Measurements from ENCODE around the gene RMND5B.

DNA sequence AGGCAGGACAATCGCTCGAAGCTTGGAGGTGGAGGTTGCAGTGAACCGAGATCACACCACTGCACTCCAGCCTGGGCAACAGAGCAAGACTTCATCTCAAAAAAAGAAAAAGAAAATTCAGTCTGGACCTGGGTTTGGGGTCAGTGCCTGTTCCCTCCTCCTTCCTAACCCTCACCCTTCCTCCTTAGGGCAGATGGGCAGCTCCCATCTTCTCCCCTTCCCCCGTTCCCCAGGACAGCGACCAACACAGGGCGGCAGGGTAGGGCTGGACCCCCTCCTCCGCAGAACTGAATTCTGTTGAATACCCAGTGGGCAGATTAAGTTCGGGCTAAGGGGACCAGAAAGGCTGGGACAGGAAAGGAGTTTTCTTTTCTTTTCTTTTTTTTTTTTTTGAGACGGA lies 1.5 kb upstream of the RMND5B start:
- TF ChIP-seq, protein P1, sequence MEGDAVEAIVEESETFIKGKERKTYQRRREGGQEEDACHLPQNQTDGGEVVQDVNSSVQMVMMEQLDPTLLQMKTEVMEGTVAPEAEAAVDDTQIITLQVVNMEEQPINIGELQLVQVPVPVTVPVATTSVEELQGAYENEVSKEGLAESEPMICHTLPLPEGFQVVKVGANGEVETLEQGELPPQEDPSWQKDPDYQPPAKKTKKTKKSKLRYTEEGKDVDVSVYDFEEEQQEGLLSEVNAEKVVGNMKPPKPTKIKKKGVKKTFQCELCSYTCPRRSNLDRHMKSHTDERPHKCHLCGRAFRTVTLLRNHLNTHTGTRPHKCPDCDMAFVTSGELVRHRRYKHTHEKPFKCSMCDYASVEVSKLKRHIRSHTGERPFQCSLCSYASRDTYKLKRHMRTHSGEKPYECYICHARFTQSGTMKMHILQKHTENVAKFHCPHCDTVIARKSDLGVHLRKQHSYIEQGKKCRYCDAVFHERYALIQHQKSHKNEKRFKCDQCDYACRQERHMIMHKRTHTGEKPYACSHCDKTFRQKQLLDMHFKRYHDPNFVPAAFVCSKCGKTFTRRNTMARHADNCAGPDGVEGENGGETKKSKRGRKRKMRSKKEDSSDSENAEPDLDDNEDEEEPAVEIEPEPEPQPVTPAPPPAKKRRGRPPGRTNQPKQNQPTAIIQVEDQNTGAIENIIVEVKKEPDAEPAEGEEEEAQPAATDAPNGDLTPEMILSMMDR (IDR thresholded peaks at IDR 0.05; ENCODE audit: low read depth, low read length, missing input control) = no peak
- no peak for TF ChIP-seq SP1 (IDR thresholded peaks at IDR 0.05)
- TF ChIP-seq, protein P2, sequence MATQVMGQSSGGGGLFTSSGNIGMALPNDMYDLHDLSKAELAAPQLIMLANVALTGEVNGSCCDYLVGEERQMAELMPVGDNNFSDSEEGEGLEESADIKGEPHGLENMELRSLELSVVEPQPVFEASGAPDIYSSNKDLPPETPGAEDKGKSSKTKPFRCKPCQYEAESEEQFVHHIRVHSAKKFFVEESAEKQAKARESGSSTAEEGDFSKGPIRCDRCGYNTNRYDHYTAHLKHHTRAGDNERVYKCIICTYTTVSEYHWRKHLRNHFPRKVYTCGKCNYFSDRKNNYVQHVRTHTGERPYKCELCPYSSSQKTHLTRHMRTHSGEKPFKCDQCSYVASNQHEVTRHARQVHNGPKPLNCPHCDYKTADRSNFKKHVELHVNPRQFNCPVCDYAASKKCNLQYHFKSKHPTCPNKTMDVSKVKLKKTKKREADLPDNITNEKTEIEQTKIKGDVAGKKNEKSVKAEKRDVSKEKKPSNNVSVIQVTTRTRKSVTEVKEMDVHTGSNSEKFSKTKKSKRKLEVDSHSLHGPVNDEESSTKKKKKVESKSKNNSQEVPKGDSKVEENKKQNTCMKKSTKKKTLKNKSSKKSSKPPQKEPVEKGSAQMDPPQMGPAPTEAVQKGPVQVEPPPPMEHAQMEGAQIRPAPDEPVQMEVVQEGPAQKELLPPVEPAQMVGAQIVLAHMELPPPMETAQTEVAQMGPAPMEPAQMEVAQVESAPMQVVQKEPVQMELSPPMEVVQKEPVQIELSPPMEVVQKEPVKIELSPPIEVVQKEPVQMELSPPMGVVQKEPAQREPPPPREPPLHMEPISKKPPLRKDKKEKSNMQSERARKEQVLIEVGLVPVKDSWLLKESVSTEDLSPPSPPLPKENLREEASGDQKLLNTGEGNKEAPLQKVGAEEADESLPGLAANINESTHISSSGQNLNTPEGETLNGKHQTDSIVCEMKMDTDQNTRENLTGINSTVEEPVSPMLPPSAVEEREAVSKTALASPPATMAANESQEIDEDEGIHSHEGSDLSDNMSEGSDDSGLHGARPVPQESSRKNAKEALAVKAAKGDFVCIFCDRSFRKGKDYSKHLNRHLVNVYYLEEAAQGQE (IDR thresholded peaks at IDR 0.05) = no peak
- TF ChIP-seq, protein P3, sequence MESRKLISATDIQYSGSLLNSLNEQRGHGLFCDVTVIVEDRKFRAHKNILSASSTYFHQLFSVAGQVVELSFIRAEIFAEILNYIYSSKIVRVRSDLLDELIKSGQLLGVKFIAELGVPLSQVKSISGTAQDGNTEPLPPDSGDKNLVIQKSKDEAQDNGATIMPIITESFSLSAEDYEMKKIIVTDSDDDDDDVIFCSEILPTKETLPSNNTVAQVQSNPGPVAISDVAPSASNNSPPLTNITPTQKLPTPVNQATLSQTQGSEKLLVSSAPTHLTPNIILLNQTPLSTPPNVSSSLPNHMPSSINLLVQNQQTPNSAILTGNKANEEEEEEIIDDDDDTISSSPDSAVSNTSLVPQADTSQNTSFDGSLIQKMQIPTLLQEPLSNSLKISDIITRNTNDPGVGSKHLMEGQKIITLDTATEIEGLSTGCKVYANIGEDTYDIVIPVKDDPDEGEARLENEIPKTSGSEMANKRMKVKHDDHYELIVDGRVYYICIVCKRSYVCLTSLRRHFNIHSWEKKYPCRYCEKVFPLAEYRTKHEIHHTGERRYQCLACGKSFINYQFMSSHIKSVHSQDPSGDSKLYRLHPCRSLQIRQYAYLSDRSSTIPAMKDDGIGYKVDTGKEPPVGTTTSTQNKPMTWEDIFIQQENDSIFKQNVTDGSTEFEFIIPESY (IDR thresholded peaks at IDR 0.05) = no peak
- no peak for TF ChIP-seq YY1 (IDR thresholded peaks at IDR 0.05)
- TF ChIP-seq, protein P4, sequence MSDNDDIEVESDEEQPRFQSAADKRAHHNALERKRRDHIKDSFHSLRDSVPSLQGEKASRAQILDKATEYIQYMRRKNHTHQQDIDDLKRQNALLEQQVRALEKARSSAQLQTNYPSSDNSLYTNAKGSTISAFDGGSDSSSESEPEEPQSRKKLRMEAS (IDR thresholded peaks at IDR 0.05) = no peak
- TF ChIP-seq FOXA1 (IDR thresholded peaks at IDR 0.05) = no peak
- no peak for TF ChIP-seq EGR1 (IDR thresholded peaks at IDR 0.05; ENCODE audit: low read depth in 2 of 2)
- no peak for TF ChIP-seq TAF1 (conservative IDR thresholded peaks at IDR 0.05)
- TF ChIP-seq RAD21 (IDR thresholded peaks at IDR 0.05) = no peak
- TF ChIP-seq RXRA (IDR thresholded peaks at IDR 0.05) = no peak
- no peak for TF ChIP-seq HNF4G (IDR thresholded peaks at IDR 0.05)
- no peak for TF ChIP-seq HNF4A (conservative IDR thresholded peaks at IDR 0.05)
- no peak for TF ChIP-seq JUND (IDR thresholded peaks at IDR 0.05)

Data from liver (tissue), 3 donors.